Mammary epithelial cell (primary cell): ENCODE data around the gene SGSM2.

Source experiments
- CTCF ChIP-seq, 2 donors: IDR thresholded peaks in 1 of 2; conservative IDR thresholded peaks in 1 of 2; 2 replicates each; pipeline ENCODE4 v1.5.1; 2011 to 2012; ENCODE audit warnings: inconsistent platforms in 2 of 2, low read length in 2 of 2, mild to moderate bottlenecking in 2 of 2, control low read depth in 1 of 2, low read depth in 1 of 2; ENCODE audit not compliant: insufficient read depth in 1 of 2; ENCODE audit errors: extremely low read depth in 1 of 2
- EZH2 ChIP-seq: IDR thresholded peaks from 2 replicates; pipeline ENCODE4 v1.6.1; 2012; ENCODE audit warnings: low read length, inconsistent platforms, borderline replicate concordance

DNA sequence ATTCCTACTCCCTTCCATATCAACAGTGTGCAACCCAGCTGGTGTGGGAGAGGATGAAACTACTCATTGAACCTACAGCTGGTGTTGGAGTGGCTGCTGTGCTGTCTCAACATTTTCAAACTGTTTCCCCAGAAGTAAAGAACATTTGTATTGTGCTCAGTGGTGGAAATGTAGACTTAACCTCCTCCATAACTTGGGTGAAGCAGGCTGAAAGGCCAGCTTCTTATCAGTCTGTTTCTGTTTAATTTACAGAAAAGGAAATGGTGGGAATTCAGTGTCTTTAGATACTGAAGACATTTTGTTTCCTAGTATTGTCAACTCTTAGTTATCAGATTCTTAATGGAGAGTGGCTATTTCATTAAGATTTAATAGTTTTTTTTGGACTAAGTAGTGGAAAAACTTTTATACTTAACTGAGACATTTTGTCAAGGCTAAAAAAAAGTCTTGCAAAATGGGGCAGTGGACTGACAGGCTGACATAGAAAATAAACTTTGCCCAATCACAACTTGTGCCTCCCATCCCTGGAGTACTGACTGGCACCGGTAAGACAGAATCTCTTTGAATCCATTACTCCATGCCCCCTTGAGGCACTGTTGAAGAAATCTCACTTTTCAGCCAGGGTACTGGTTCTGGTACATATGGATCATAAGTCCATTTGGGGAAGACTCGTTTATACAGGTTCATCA is 13.5 kb upstream of the SGSM2 start:
- TF ChIP-seq CTCF (conservative IDR thresholded peaks at IDR 0.05 in 1 of 2, IDR thresholded peaks at IDR 0.05 in 1 of 2; ENCODE audit: extremely low read depth in 1 of 2, insufficient read depth in 1 of 2, low read depth in 1 of 2, low read length in 2 of 2): no peak
- TF ChIP-seq EZH2: no peak
